Chondrocyte (in vitro differentiated cells): Measurements from ENCODE around the gene ZFAND3. TPM values are rescaled to one million over a fixed set of nuclear protein-coding genes. Genes with fewer than 3 reads are reported as not detected.

ENCODE experiments used
- DNase-seq: peaks from one replicate; pipeline ENCODE4 v3.0.0; 2021; ENCODE audit warnings: mixed read lengths, low spot score
- H3K27ac Mint-ChIP-seq: one replicate; pipeline ENCODE4 v1.8.0; 2021; ENCODE audit warnings: mild to moderate bottlenecking, moderate library complexity, mixed read lengths; ENCODE audit not compliant: unreplicated experiment
- H3K27me3 Mint-ChIP-seq: 2 replicates; pipeline ENCODE4 v1.8.0; 2021; ENCODE audit warnings: low read depth, mixed read lengths
- H3K36me3 Mint-ChIP-seq: 2 replicates; pipeline ENCODE4 v1.8.0; 2021; ENCODE audit warnings: low read depth, mixed read lengths
- H3K4me1 Mint-ChIP-seq: 2 replicates; pipeline ENCODE4 v1.8.0; 2021; ENCODE audit warnings: low read depth, mild to moderate bottlenecking, mixed read lengths
- H3K4me3 Mint-ChIP-seq: one replicate; pipeline ENCODE4 v1.8.0; 2021; ENCODE audit warnings: mild to moderate bottlenecking, moderate library complexity, mixed read lengths; ENCODE audit not compliant: unreplicated experiment
- H3K9me3 Mint-ChIP-seq: 2 replicates; pipeline ENCODE4 v1.8.0; 2021; ENCODE audit warnings: low read depth, mixed read lengths
- CTCF ChIP-seq: fragments of 200-600 bp; sonication (generic); IDR thresholded peaks from 2 replicates; pipeline ENCODE4 v1.5.0; 2021; ENCODE audit warnings: antibody characterized with exemption, mild to moderate bottlenecking, moderate library complexity
- total RNA-seq: library from RNA; stranded (reverse); gene quantifications from 3 replicates; pipeline ENCODE4 v1.2.1, GENCODE V29; 2021

ZFAND3 gene
- total RNA-seq, 1 donor from 2014 or later = 98.5 TPM

GRCh38 chr6:38154731-38155130, 335.2 kb downstream of the ZFAND3 start:
- no peak overlapping the region for H3K4me3 Mint-ChIP-seq
- H3K36me3 Mint-ChIP-seq = peaks cover 14% of the 10 kb centered on the region
- no peaks in the 10 kb centered on the region for H3K9me3 Mint-ChIP-seq
- H3K27me3 Mint-ChIP-seq = no peaks in the 10 kb centered on the region
- peaks cover 6% of the 10 kb centered on the region for H3K4me1 Mint-ChIP-seq
- no peak for TF ChIP-seq CTCF
- H3K27ac Mint-ChIP-seq = no peak overlapping the region
- no peak for DNase-seq

GRCh38 chr6:38155144-38155543, 335.6 kb downstream of the ZFAND3 start:
- no peaks in the 10 kb centered on the region for H3K27me3 Mint-ChIP-seq
- H3K9me3 Mint-ChIP-seq = no peaks in the 10 kb centered on the region
- no peak overlapping the region for H3K4me3 Mint-ChIP-seq
- DNase-seq = no peak
- peaks cover 14% of the 10 kb centered on the region for H3K36me3 Mint-ChIP-seq
- H3K4me1 Mint-ChIP-seq = peaks cover 6% of the 10 kb centered on the region
- no peak for TF ChIP-seq CTCF
- peak overlapping the region; percentile 34 for H3K27ac Mint-ChIP-seq

GRCh38 chr6:38155621-38156204, 336.2 kb downstream of the ZFAND3 start:
- TF ChIP-seq CTCF = no peak
- peak overlapping the region; percentile 34 for H3K27ac Mint-ChIP-seq
- DNase-seq = no peak
- peaks cover 14% of the 10 kb centered on the region for H3K36me3 Mint-ChIP-seq
- H3K4me3 Mint-ChIP-seq = no peak overlapping the region
- H3K27me3 Mint-ChIP-seq = no peaks in the 10 kb centered on the region
- no peaks in the 10 kb centered on the region for H3K9me3 Mint-ChIP-seq
- H3K4me1 Mint-ChIP-seq = peaks cover 6% of the 10 kb centered on the region

- no peaks in the 10 kb centered on the region for H3K27me3 Mint-ChIP-seq
- peaks cover 17% of the 10 kb centered on the region for H3K36me3 Mint-ChIP-seq
- H3K9me3 Mint-ChIP-seq = no peaks in the 10 kb centered on the region
- H3K27ac Mint-ChIP-seq = no peak overlapping the region
- H3K4me3 Mint-ChIP-seq = no peak overlapping the region
- TF ChIP-seq CTCF = no peak
- DNase-seq = no peak
- H3K4me1 Mint-ChIP-seq = peaks cover 6% of the 10 kb centered on the region
These were observed 337.5 kb downstream of the ZFAND3 start for GRCh38 chr6:38156818-38157565.

- Mint-ChIP-seq H3K27ac (peak overlapping the region; percentile 52), H3K4me3 (no peak overlapping the region), H3K36me3 (peaks cover 10% of the 10 kb centered on the region), H3K9me3 (no peaks in the 10 kb centered on the region), H3K4me1 (peaks cover 6% of the 10 kb centered on the region), H3K27me3 (no peaks in the 10 kb centered on the region)
- no peak for TF ChIP-seq CTCF
- no peak for DNase-seq
These were observed 338.4 kb downstream of the ZFAND3 start for GRCh38 chr6:38157905-38158304.
